Liver (tissue), 9 donors: ENCODE measurements around the gene CSRNP2. TPM values are rescaled to one million over a fixed set of nuclear protein-coding genes. Genes with fewer than 3 reads are reported as not detected.

Experiments
- DNase-seq: peaks from one replicate; pipeline ENCODE4 v3.0.0-alpha.2; 2017; ENCODE audit warnings: low spot score
- H3K27ac ChIP-seq, 2 donors: one replicate each; pipeline ENCODE4 v1.7.0; 2013; ENCODE audit warnings: inconsistent platforms in 2 of 2, low read length in 2 of 2, control low read depth in 1 of 2, low read depth in 1 of 2, mild to moderate bottlenecking in 1 of 2
- H3K27me3 ChIP-seq, 4 donors: one replicate each; pipeline versions ENCODE4 v1.6.1 to v1.7.0; 2013; ENCODE audit warnings: low read length in 3 of 4, inconsistent platforms in 1 of 4, mild to moderate bottlenecking in 1 of 4, moderate library complexity in 1 of 4; ENCODE audit not compliant: control insufficient read depth in 4 of 4, insufficient read depth in 4 of 4
- H3K36me3 ChIP-seq, 4 donors: one replicate each; pipeline versions ENCODE4 v1.6.1 to v1.7.0; 2013; ENCODE audit warnings: low read length in 3 of 4, mild to moderate bottlenecking in 3 of 4, low read depth in 1 of 4, moderate library complexity in 1 of 4; ENCODE audit not compliant: control insufficient read depth in 4 of 4, insufficient read depth in 3 of 4
- H3K4me1 ChIP-seq, 4 donors: one replicate each; pipeline versions ENCODE4 v1.6.1 to v1.7.0; 2013; ENCODE audit warnings: low read length in 3 of 4, mild to moderate bottlenecking in 3 of 4, moderate library complexity in 1 of 4; ENCODE audit not compliant: control insufficient read depth in 4 of 4, insufficient read depth in 4 of 4
- H3K4me3 ChIP-seq, 3 donors: one replicate each; pipeline versions ENCODE4 v1.6.1 to v1.7.0; 2013; ENCODE audit warnings: low read length in 3 of 3, control low read depth in 1 of 3, low read depth in 1 of 3, mild to moderate bottlenecking in 1 of 3
- H3K9ac ChIP-seq, 2 donors: one replicate each; pipeline ENCODE4 v1.7.0; 2013; ENCODE audit warnings: low read length in 2 of 2, mild to moderate bottlenecking in 2 of 2, moderate library complexity in 2 of 2, control low read depth in 1 of 2, low read depth in 1 of 2
- H3K9me3 ChIP-seq, 4 donors: one replicate each; pipeline versions ENCODE4 v1.6.1 to v1.7.0; 2013; ENCODE audit warnings: low read length in 3 of 4; ENCODE audit not compliant: control insufficient read depth in 4 of 4
- ATF3 ChIP-seq: IDR thresholded peaks from 2 replicates; pipeline ENCODE4 v1.6.1; 2016; ENCODE audit warnings: antibody characterized with exemption
- CTCF ChIP-seq: fragments of 150-350 bp; IDR thresholded peaks from 2 replicates; pipeline ENCODE4 v1.5.1; 2017; ENCODE audit warnings: improper control_type of control experiment, low read depth, low read length; ENCODE audit not compliant: missing input control
- EGR1 ChIP-seq, 2 donors: IDR thresholded peaks; 2 replicates each; pipeline ENCODE4 v1.6.1; 2016 to 2018; ENCODE audit warnings: antibody characterized with exemption in 2 of 2, low read depth in 2 of 2
- FOXA1 ChIP-seq: IDR thresholded peaks from 2 replicates; pipeline ENCODE4 v1.6.1; 2016; ENCODE audit warnings: antibody characterized with exemption
- FOXA2 ChIP-seq: IDR thresholded peaks from 2 replicates; pipeline ENCODE4 v1.6.1; 2016; ENCODE audit warnings: antibody characterized with exemption
- GABPA ChIP-seq, 2 donors: IDR thresholded peaks in 1 of 2; conservative IDR thresholded peaks in 1 of 2; 2 replicates each; pipeline ENCODE4 v1.6.1; 2016; ENCODE audit warnings: antibody characterized with exemption in 2 of 2, mild to moderate bottlenecking in 1 of 2, moderate library complexity in 1 of 2
- HNF4A ChIP-seq, 2 donors: conservative IDR thresholded peaks; 2 replicates each; pipeline ENCODE4 v1.6.1; 2016; ENCODE audit warnings: antibody characterized with exemption in 2 of 2, mild to moderate bottlenecking in 2 of 2
- HNF4G ChIP-seq: IDR thresholded peaks from 2 replicates; pipeline ENCODE4 v1.6.1; 2016; ENCODE audit warnings: antibody characterized with exemption
- JUND ChIP-seq, 2 donors: IDR thresholded peaks; 2 replicates each; pipeline ENCODE4 v1.6.1; 2016; ENCODE audit warnings: antibody characterized with exemption in 2 of 2
- MAX ChIP-seq: IDR thresholded peaks from 2 replicates; pipeline ENCODE4 v1.6.1; 2016; ENCODE audit warnings: antibody characterized with exemption
- NR2F2 ChIP-seq: IDR thresholded peaks from 2 replicates; pipeline ENCODE4 v1.6.1; 2016; ENCODE audit warnings: antibody characterized with exemption
- RAD21 ChIP-seq, 2 donors: IDR thresholded peaks; 2 replicates each; pipeline ENCODE4 v1.6.1; 2016; ENCODE audit warnings: antibody characterized with exemption in 2 of 2, mild to moderate bottlenecking in 2 of 2
- REST ChIP-seq: IDR thresholded peaks from 2 replicates; pipeline ENCODE4 v1.6.1; 2016; ENCODE audit warnings: antibody characterized with exemption, mild to moderate bottlenecking
- RXRA ChIP-seq, 2 donors: IDR thresholded peaks; 2 replicates each; pipeline ENCODE4 v1.6.1; 2017 to 2018; ENCODE audit warnings: antibody characterized with exemption in 2 of 2, mild to moderate bottlenecking in 1 of 2
- SP1 ChIP-seq: IDR thresholded peaks from 2 replicates; pipeline ENCODE4 v1.6.1; 2018; ENCODE audit warnings: antibody characterized with exemption, mild to moderate bottlenecking
- TAF1 ChIP-seq: conservative IDR thresholded peaks from 2 replicates; pipeline ENCODE4 v1.6.1; 2016; ENCODE audit warnings: antibody characterized with exemption, mild to moderate bottlenecking
- YY1 ChIP-seq: IDR thresholded peaks from 2 replicates; pipeline ENCODE4 v1.6.1; 2016; ENCODE audit warnings: antibody characterized with exemption, mild to moderate bottlenecking
- ZBTB33 ChIP-seq: IDR thresholded peaks from 2 replicates; pipeline ENCODE4 v1.6.1; 2016; ENCODE audit warnings: antibody characterized with exemption
- WGBS: extraction: QIAGEN DNeasy Blood & Tissue Kit; methylation state at CpG from one replicate; pipeline ENCODE4 v1.1.7; 2013; 5-methylcytosine and 5-hydroxymethylcytosine counted together
- polyA plus RNA-seq, 2 donors: library from polyadenylated mRNA; stranded (reverse) in 1 of 2; unstranded in 1 of 2; fragments of 200-250 nt in 1 of 2; fragments of >200 nt in 1 of 2; fragmentation: Nextera tagmentation in 1 of 2; extraction: Ambion mirVana in 1 of 2; gene quantifications; one replicate each; pipeline versions ENCODE4 v1.2.1 to v1.2.3, GENCODE V29; 2013 to 2015
- total RNA-seq, 2 donors: library from RNA; depleted of rRNA; stranded (reverse); fragments of >200 nt; gene quantifications; one replicate each; pipeline ENCODE4 v1.2.3, GENCODE V29; 2014
- donor health status: healthy.
- donor health status: healthy.
- donor health status: healthy.
- donor health status: healthy.
- donor health status: healthy.

The CSRNP2 gene
- total RNA-seq, result 1 to 10 TPM; 4.4 to 8.4 TPM
- polyA plus RNA-seq, result 1 to 10 TPM; 2.0 to 3.5 TPM

GRCh38 chr12:51083126-51083833, at the start of gene CSRNP2:
TSS of gene CSRNP2 (minus strand) at chr12:51083596. CDS start at chr12:51076561, 7,035 bp downstream.
- peak; percentile 95 for DNase-seq
- TF ChIP-seq CTCF (no peak), HNF4G (no peak), JUND (IDR thresholded peaks at IDR 0.05) (peak in 1 of 2 donors; percentile 18), RAD21 (IDR thresholded peaks at IDR 0.05) (peak; percentile 45 to 47), SP1 (peak; percentile 43), EGR1 (IDR thresholded peaks at IDR 0.05; ENCODE audit: low read depth in 2 of 2) (peak in 1 of 2 donors; percentile 39), GABPA (IDR thresholded peaks at IDR 0.05 in 1 of 2, conservative IDR thresholded peaks at IDR 0.05 in 1 of 2) (peak in 1 of 2 donors; percentile 72), MAX (peak; percentile 54), ATF3 (no peak), FOXA1 (peak; percentile 60), ZBTB33 (peak; percentile 53), HNF4A (conservative IDR thresholded peaks at IDR 0.05) (peak in 1 of 2 donors; percentile 21), TAF1 (peak; percentile 96), RXRA (IDR thresholded peaks at IDR 0.05) (peak in 1 of 2 donors; percentile 10), REST (peak; percentile 93), NR2F2 (no peak), FOXA2 (no peak), YY1 (peak; percentile 94)
- no peaks in the 10 kb centered on the region for H3K27me3 ChIP-seq
- H3K9me3 ChIP-seq, result no peaks in the 10 kb centered on the region
- peak within 1 kb of the TSS; percentile 47 to 74 for H3K9ac ChIP-seq
- H3K27ac ChIP-seq, result peak within 1 kb of the TSS; percentile 58 to 82
- under 1% methylated on average over 74 of the region's 74 CpGs for WGBS
- peaks cover 1 to 13% (median 11%) of the 10 kb centered on the region in 4 donors for H3K4me1 ChIP-seq
- peak within 1 kb of the TSS; percentile 73 to 89 (median 79) for H3K4me3 ChIP-seq
- no peaks in the 10 kb centered on the region for H3K36me3 ChIP-seq
